Peyer's patch (tissue), 4 donors: ENCODE results near the gene CDC42EP3.

Experiments
- POLR2A ChIP-seq, 2 donors: fragments of 450-650 bp; IDR thresholded peaks; one replicate each; pipeline ENCODE4 v1.5.1; 2017; ENCODE audit warnings: antibody characterized with exemption in 2 of 2, mild to moderate bottlenecking in 2 of 2, moderate library complexity in 2 of 2
- TF ChIP-seq, protein P1 (sequence below), 6 experiments: fragments of 450-650 bp in 4 of 6; fragments of 200-600 bp in 2 of 6; sonication (generic) in 1 of 6; IDR thresholded peaks; one replicate each; pipeline ENCODE4 v1.5.1; 2017 to 2019; ENCODE audit warnings: antibody characterized with exemption in 6 of 6, mild to moderate bottlenecking in 3 of 6, moderate library complexity in 1 of 6

- TF ChIP-seq, protein P1, sequence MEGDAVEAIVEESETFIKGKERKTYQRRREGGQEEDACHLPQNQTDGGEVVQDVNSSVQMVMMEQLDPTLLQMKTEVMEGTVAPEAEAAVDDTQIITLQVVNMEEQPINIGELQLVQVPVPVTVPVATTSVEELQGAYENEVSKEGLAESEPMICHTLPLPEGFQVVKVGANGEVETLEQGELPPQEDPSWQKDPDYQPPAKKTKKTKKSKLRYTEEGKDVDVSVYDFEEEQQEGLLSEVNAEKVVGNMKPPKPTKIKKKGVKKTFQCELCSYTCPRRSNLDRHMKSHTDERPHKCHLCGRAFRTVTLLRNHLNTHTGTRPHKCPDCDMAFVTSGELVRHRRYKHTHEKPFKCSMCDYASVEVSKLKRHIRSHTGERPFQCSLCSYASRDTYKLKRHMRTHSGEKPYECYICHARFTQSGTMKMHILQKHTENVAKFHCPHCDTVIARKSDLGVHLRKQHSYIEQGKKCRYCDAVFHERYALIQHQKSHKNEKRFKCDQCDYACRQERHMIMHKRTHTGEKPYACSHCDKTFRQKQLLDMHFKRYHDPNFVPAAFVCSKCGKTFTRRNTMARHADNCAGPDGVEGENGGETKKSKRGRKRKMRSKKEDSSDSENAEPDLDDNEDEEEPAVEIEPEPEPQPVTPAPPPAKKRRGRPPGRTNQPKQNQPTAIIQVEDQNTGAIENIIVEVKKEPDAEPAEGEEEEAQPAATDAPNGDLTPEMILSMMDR (IDR thresholded peaks at IDR 0.05), result no peak
- no peak for TF ChIP-seq POLR2A (IDR thresholded peaks at IDR 0.05)
These were observed 50.2 kb downstream of the CDC42EP3 start for GRCh38 chr2:37621199-37621598.
